CD4-positive, alpha-beta T cell treated with Interleukin-10 for 1 hour (primary cell): ENCODE measurements around the gene C12orf42.
"Not testable (repeated sequence)": the region's sequence is repeated elsewhere in the genome, so short reads cannot be mapped to it uniquely, and the experiment has no call there.

Experiments
- DNase-seq: peaks from one replicate; pipeline ENCODE4 v3.0.0-alpha.2; 2020

The C12orf42 gene

DNA sequence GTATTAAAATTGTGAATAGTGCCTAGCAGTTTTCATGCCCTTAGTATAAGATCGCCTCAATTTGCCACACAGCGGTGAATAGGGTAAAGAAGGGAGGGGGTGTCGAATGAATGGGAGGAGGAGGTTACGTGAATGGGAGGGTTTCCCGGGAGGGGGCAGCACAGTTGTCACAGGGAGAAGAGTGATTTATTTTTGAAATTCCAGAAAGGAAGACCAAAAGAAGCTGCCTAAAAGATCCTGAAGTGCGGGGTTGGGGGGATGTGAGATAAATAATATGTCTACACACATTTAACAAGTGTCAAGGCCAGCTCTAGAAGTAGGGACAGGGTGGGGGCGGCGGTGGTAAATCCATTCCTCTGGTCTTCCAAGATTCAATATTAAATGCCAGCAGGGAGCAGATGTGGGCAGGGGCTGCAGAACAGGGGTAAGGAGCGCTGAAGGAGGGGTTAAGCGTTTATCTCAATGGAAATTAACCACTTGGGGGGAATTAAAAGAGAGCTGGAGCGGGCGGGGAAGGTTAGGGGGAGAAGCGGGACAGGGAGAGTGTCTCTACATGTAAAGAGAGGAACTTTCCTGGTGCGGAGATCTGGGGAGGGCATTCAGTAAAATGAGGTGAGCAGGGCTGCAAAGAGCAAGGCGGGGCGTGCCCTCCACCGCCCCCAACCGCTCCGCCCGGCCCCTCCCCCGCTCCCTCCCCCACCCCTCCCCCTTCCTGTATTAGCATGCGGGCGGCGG lies 867 bp downstream of the C12orf42 start:
- no peak for DNase-seq

DNA sequence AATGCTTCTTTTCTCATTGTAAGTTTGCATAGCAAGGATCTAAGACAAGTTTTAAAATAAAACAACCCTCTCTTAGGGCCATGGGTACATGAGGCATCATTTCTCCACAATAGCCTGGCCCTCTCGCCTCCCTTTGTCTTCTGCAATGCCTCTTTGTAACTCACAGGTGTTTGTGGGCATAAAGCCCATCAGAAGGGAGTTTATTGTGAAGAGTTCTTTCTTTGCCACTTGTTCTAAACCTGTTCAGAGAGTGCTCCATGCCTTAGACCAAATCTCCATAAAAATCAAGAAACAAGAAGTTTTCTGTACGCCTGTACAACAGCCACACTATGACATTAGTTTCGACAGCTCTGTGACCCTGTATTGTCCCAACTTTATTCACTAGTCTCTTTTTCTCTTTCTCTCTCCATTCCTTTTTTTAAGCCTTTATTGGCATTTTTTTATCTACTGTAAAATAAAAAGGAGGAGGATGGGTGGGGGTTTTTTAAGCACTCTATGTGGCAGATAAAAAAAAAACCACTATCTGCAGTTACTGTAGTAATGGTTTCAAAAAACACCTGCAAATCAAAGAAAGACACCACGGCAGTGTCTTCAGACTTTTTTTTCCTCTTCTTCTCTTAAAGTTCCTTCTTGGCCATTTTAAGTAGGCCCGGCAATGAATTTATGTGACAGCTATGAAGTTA lies 1.6 kb downstream of the C12orf42 start:
- no peak for DNase-seq

DNA sequence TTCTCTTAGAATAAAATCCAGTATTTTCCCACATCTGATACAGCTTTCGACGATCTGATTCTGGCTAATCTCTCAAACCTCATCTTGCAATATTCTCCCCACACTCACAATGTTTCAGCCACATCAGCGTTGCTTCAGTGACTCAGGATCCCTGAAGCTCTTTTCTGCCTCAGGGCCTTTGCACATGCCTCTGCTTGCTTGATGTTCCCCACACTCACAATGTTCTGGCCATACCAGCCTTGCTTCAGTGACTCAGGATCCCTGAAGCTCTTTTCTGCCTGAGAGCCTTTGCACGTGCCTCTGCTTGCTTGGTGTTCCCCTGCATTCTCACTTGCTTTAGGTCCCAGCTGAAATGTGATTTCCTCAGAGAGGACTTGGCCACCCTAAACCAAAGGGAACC lies 2.6 kb downstream of the C12orf42 start:
- no peak for DNase-seq

DNA sequence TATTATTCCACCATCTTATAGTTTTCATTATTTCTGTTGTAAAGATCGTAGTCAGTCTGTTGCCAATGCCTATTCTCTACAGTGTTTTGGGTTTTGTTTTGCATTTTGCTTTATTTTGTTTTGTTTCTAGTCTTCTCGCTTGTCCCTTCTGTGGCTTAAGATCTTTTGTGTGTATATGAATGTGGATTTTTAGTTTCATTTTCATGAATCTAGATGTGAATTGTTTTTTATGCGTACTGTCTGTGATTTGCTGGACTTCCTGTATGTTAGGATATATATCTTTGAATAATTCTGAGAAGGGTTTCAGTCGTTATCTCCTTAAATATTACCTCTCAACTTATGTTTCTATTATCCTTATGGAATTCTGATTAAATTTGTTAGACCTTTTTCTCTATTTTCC lies 13.4 kb downstream of the C12orf42 start:
- DNase-seq = no peak

DNA sequence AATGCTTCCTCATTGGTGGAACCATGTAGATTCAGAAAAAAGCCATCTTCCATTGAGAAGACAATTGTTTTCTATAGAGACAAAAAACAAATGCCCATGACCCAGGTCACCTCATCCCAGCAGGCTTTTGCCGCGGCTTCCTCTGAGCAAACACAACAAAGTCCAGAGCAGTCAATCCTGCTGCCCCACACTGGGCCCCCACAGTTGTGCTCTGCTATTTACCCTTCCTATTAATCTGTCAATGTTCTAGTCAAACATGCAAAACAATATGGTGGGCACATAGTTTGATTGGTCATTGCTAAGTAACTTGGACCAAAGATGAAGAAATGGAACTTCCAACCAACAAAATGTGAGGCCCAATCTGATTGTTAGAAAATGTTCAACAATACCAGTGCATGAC lies 20.7 kb downstream of the C12orf42 start:
- DNase-seq = no peak

DNA sequence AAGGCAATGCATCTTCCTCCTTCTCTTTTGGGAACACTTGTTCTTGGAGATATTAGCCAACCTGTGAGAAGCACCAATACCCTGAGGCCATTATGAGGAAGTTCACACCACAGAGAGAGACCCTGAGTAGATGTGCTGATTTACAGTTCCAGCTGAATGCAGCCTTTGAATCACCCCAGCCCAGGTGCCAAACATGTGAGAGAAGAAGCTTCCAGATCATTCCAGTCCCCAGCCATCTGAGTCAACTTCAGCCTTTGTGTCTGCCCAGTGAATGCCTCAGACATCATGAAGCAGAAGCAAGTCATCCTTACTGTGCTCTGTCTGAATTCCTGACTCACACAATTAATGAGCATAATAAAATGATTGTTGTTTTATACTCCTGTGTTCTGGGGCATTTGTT lies 25.1 kb downstream of the C12orf42 start:
- DNase-seq = no peak

DNA sequence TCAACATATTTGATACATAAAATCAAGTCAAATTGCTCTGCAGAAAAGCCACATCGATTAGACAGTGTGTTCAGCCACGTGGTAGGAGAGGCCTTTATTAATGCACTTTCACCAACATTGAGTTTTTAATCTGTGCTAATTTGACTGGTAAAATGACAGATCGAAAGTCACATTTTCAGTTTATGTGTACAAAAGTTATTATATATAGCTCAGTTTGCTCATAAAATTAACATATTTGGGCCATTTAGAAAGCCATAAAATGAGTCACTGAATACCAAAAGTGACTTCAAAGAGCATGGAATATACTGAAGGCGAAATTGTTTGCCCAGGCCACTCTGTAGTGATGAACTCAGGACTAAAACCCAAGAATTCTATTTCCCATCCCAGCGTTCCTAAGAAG lies 26.0 kb downstream of the C12orf42 start:
- DNase-seq = no peak

DNA sequence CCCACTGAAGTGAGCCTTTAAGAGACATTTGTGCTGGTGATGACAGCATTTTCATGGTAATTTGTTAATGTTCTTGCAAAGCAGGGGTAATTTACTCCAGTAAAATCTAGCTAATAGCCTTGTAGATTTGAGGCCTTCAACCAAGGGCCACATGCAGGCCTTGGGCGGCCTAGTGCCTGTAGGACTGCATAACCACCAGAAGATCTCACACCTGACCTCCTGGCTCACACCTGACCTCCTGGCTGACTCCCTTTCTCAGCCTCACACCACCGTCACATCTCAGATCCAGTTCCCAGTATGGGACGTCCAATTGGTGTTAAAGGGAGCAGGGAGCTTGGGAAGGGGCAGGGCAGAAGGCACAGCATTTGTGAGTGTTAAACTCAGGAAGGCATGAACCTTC lies 26.9 kb downstream of the C12orf42 start:
- no peak for DNase-seq

DNA sequence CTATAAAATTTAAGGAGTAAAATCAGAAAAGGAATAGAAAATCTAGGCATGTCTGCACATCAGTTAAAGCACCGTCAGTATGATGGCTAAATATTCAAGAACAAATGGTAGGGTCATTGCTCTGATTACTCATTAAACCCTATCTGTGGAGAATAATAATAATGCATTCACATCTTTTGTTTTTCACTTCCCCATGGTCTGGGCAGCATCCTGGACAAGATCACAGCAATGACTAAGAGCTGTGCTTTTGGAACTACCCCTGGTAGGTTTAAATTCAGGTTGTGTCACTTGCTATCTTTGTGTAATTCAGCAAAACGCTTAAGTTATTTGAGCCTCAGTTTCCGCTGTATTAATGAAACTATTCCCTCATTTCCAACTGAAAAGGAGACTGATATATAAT lies 33.1 kb downstream of the C12orf42 start:
- no peak for DNase-seq

DNA sequence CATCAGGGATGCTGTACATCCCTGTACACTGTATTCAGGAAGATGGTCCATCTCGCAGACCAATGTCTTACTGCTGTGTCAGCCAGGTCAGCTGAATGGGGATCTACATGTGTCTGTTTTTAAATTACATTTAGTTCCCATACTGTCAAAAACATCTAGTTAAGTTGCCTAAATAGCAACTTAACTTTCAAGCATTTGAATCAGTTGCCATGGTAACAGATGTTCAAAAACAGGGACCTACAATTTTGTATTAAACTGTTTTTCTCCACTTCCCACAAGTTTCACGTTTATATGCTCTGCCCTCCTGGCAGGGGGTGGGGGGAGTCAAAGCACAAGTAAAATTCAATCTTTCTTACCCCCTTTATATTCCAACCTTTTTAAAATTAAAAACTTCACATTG lies 38.3 kb downstream of the C12orf42 start:
- DNase-seq = no peak

DNA sequence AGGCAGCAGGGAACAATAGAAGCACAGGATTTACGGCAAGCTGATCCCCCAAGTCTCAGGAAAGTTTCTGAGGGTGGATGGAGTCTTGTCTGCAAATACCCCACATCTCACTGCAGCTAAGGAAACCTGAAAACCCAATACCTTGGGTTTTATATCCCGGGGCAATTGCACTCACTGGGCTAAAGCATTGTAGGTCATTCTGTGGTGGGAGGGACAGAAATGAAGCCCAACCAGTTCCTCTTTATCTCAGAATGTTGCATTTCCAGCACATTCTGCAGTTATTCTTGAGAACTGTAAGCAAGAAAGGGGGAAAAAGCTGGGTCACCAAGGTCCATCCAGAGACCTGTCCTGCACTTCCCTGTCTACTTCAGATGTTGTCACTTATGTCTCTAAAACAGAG lies 39.8 kb downstream of the C12orf42 start:
- DNase-seq = no peak

DNA sequence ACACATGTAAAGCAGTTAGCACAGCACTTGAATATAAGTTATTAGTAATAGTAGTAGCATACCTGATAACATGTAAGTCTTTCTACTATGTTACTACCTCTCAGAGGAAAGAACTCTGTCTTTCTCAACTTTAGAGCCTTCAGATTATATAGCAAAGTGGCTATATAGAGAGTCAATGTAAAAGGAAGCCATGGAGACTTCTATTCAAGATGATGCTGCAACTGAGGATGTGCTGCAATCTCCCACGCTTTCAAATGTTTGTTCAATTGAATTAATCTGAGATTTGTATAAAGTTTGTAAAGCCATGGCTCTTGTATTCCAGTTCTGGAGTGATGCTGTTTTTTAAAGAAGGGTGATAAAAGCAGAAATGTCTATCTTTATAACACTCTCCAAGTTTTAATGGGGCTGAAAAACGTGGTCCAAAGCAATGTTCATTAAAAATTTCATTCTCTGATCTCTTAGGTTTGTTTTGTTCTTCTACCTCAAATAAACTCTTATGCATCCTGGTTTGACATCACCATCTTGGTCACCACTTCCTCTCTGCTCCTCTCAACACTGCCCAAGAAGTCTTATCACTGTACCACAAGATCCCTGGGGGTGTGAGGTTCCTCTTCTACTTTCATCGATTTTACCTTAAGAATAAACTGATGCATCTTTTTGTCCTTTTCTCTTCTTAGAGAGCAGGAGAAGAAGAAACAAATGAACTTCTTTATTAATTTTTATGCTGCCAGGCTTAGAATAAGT lies 40.6 kb downstream of the C12orf42 start:
- DNase-seq = peak; percentile 40

DNA sequence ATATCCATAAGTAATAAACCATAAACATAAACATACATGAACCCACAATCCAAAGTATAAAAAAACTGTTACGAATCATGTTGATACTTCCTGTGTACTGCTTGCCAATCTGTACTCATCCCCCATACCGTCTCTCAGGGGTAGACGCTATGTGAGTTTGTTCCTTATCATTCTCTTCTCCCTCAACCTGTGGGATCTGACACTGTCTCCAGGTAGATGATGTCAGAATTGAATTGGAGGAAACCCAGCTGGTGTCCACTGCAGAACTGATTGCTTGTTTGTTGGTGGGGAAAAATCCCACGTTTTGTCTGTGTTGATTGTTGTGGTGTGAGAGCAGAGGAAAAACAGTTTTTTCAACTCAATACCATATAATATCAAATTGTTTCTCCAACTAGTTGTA lies 50.8 kb downstream of the C12orf42 start:
- DNase-seq = no peak

DNA sequence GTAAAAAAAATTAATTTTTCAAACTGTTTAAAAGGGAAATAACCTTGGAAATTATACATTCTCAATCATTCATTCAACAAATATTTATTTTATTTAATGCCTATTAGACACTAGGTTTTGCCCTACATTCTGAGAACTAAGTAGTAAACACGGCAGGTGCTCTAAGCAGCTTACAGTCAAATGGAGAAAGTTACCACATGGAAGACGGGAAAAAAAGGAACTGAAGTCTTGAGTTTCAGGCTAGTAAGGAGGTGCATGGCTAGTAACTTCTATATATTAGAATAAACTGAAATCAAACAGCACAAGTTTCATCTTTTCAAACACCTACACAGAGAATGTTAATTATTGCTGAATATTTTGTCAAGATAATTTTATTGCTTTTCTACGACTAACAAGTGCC lies 52.9 kb downstream of the C12orf42 start:
- no peak for DNase-seq

DNA sequence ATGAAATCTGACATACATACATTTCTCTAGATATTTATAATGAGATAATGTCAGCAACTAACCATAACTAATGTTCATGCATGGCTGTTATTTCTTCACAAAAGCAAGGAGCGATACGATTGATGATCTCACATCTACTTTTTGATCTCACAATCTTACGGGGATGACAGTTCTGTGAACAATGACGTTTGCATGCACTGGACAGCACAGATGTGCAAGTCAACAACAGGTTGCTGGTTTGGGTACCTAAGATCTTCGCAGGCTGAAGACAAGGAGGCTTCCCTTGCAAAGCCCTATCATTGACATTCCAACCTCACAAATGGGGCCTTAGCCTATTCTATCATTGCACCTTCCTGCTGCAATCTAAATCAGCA lies 53.6 kb downstream of the C12orf42 start:
- DNase-seq = peak; percentile 6

DNA sequence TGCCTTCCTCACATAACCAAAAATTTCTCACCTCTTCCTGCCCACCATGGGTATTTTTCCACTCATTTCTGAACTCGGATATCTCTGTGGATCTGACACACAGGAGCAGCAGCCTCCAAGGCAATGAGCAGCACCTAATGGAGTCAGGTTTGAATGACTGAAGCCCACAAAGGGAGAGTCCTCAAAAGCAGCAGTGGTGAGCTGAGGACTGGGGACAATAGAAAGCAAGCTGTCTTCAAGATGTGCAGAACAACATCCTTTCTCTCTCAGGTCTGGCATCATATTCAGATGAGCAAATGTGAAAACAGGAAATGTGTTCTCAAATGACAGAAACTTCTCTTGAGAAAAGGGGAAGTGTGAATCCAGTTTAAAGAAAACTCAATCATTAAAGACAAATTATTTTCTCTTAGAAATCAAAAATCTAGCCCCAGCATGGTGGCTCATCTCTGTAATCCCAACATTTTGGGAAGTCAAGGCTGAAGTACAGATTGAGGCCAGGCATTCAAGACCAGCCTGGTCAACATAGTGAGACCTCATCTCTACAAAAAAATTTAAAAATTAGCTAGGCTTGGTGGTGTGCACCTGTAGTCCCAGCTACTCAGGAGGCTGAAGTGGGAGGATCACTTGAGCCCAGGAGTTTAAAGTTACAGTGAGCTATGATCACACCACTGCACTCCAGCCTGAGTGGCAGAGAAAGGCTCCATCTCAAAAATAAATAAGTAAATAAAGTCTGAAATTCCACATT lies 54.2 kb downstream of the C12orf42 start:
- peak; percentile 56 for DNase-seq

DNA sequence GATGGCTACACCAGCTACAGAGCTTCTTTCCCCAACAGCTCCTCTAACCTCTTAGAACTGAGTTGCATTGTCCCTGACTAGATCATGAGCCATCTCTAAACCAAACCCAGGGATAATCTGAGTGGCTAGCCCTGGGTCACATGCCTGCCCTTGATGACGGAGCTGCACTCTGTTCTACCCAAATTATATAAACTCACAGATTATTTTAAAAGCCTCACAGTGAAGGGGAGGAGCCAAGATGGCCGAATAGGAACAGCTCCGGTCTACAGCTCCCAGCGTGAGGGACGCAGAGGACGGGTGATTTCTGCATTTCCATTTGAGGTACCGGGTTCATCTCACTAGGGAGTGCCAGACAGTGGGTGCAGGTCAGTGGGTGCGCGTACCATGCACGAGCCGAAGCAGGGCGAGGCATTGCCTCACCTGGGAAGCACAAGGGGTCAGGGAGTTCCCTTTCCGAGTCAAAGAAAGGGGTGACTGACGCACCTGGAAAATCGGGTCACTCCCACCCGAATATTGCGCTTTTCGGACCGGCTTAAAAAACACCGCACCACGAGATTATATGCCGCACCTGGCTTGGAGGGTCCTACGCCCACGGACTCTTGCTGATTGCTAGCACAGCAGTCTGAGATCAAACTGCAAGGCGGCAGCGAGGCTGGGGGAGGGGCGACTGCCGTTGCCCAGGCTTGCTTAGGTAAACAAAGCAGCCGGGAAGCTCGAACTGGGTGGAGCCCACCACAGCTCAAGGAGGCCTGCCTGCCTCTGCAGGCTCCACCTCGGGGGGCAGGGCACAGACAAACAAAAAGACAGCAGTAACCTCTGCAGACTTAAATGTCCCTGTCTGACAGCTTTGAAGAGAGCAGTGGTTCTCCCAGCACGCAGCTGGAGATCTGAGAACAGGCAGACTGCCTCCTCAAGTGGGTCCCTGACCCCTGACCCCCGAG lies 61.3 kb downstream of the C12orf42 start:
- DNase-seq = peak; percentile 59

DNA sequence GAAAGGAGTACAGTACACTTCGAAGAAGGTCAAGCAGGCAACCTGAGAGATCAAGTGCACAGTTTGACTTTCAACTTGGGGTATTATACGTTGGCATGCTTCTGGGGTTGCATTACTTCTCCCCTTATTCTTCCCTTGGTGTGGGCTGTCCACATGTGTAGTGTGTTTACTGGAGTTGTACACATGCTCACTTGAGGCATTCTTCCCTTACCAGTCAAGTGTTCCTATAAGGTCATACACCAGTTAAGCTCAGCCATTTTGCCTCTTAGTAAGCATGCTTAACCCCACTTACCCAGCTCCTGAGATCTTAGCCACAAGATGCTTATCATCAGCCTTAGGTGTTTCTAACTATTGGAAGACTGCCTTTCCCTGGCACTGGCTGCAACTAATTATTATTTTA lies 63.8 kb downstream of the C12orf42 start:
- no peak for DNase-seq

DNA sequence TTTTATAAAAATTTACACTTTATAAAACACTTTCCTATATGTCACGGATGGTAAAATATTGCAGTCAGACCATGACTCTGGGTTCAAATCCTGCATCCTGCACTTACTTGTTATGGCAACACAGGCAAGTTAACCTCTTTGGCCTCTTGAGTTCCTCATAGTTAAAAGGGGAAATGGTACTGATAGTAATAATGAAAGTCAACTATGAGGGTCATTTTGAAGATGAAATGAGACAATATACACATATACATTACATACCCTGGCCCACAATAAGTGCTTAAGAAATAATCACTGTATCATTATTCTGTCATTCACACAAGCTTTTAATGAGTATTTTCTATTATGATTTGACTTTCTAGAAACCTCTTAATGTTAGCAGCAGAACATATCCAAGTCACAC lies 64.4 kb downstream of the C12orf42 start:
- DNase-seq = no peak

DNA sequence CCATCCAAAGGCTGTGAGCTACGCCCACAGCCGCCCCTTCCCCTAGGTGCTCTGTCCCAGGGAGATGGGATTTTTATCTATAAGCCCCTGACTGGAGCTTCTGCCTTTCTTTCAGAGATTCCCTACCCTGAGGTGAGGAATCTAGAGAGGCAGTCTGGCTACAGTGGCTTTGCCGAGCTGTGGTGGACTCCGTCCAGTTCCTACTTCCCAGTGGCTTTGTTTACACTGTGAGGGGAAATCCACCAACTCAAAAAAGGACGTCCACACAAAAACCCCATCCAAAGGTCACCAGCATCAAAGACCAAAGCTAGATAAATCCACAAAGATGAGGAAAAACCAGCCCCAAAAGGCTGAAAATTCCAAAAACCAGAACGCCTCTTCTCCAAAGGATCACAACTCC lies 70.1 kb downstream of the C12orf42 start:
- DNase-seq = not testable (repeated sequence)

DNA sequence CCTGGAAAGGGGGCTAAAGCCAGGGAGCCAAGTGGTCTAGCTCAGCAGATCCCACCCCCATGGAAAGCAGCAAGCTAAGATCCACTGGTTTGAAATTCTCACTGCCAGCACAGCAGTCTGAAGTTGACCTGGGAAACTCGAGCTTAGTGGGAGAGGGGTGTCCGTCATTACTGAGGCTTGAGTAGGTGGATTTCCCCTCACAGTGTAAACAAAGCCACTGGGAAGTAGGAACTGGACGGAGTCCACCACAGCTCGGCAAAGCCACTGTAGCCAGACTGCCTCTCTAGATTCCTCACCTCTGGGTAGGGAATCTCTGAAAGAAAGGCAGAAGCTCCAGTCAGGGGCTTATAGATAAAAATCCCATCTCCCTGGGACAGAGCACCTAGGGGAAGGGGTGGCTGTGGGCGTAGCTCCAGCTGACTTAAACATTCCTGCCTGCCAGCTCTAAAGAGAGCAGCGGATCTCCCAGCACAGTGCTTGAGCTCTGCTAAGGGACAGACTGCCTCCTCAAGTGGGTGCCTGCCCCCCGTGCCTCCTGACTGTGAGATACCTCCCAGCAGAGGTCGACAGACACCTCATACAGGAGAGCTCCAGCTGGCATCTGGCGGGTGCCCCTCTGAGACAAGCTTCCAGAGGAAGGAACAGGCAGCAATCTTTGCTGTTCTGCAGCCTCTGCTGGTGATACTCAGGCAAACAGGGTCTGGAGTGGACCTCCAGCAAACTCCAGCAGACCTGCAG lies 70.8 kb downstream of the C12orf42 start:
- not testable (repeated sequence) for DNase-seq

DNA sequence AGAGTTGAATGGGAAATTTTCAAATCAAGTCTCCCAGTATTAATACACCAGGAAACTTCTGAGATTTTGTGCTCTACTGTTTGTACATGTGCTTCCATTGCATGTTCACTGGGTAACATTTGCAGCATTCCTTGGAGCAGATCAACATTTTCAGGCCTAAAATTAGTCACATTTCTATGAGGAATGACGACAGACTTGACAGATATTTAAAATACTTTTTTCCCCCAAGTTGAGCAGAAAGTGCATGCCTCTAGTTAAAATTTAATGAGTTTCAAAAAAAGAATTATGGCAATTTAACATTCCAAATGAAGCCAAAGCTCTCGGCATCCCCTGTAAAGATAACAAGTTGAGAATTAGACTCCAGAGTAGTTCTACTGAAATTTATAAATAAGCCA lies 72.3 kb downstream of the C12orf42 start:
- DNase-seq = no peak
